CD8-positive, alpha-beta memory T cell (primary cell): Measurements from ENCODE around the gene STAC. TPM values are rescaled to one million over a fixed set of nuclear protein-coding genes. Genes with fewer than 3 reads are reported as not detected.

Experiments used
- CTCF ChIA-PET: fragments of 350-600 bp; sonication (Branson Sonifier 250); formaldehyde crosslinking; loops from one replicate; lab custom pipeline; 2021; ENCODE audit warnings: antibody characterized with exemption; lab: Charles Lee
- POLR2A ChIA-PET: fragments of 350-600 bp; sonication (Branson Sonifier 250); formaldehyde crosslinking; loops from one replicate; lab custom pipeline; 2021; ENCODE audit warnings: antibody characterized with exemption; lab: Charles Lee
- DNase-seq, 5 donors: peaks; one replicate each; pipeline versions ENCODE4 v3.0.0 to v3.0.0-alpha.2; 2020 to 2022; ENCODE audit warnings: mixed read lengths in 1 of 5
- H3K27ac ChIP-seq: one replicate; pipeline ENCODE4 v1.7.0; 2013; ENCODE audit warnings: low read depth, mild to moderate bottlenecking, low read length, moderate library complexity
- H3K27me3 ChIP-seq: 2 replicates; pipeline ENCODE4 v1.7.0; 2013; ENCODE audit warnings: low read length, mild to moderate bottlenecking; ENCODE audit not compliant: insufficient read depth, poor library complexity, severe bottlenecking
- H3K36me3 ChIP-seq: 2 replicates; pipeline ENCODE4 v1.7.0; 2013; ENCODE audit warnings: mild to moderate bottlenecking, low read length, moderate library complexity; ENCODE audit not compliant: insufficient read depth
- H3K4me1 ChIP-seq: 2 replicates; pipeline ENCODE4 v1.7.0; 2013; ENCODE audit warnings: mild to moderate bottlenecking, low read length, moderate library complexity; ENCODE audit not compliant: insufficient read depth
- H3K4me3 ChIP-seq: 2 replicates; pipeline ENCODE4 v1.7.0; 2013; ENCODE audit warnings: mild to moderate bottlenecking, low read length
- H3K9me3 ChIP-seq: 2 replicates; pipeline ENCODE4 v1.7.0; 2013; ENCODE audit warnings: mild to moderate bottlenecking, low read length
- H3K27ac Mint-ChIP-seq, 8 donors: one replicate each; pipeline ENCODE4 v1.8.0; 2020 to 2021; ENCODE audit warnings: mixed read lengths in 8 of 8, mild to moderate bottlenecking in 6 of 8, inconsistent platforms in 3 of 8, moderate library complexity in 3 of 8
- H3K27me3 Mint-ChIP-seq, 2 donors: one replicate each; pipeline ENCODE4 v1.8.0; 2020 to 2021; ENCODE audit warnings: mixed read lengths in 2 of 2, mild to moderate bottlenecking in 1 of 2, moderate library complexity in 1 of 2
- H3K36me3 Mint-ChIP-seq, 3 donors: one replicate each; pipeline ENCODE4 v1.8.0; 2020 to 2021; ENCODE audit warnings: mixed read lengths in 3 of 3, inconsistent platforms in 1 of 3, mild to moderate bottlenecking in 1 of 3
- H3K4me1 Mint-ChIP-seq, 3 donors: one replicate each; pipeline ENCODE4 v1.8.0; 2020 to 2021; ENCODE audit warnings: mixed read lengths in 3 of 3, inconsistent platforms in 1 of 3, mild to moderate bottlenecking in 1 of 3
- H3K4me3 Mint-ChIP-seq, 7 donors: one replicate each; pipeline ENCODE4 v1.8.0; 2020 to 2021; ENCODE audit warnings: mixed read lengths in 7 of 7, mild to moderate bottlenecking in 6 of 7, moderate library complexity in 4 of 7, inconsistent platforms in 2 of 7
- H3K9me3 Mint-ChIP-seq, 5 donors: one replicate each; pipeline ENCODE4 v1.8.0; 2020 to 2022; ENCODE audit warnings: mixed read lengths in 5 of 5, mild to moderate bottlenecking in 3 of 5, moderate library complexity in 2 of 5, inconsistent platforms in 1 of 5
- polyA plus RNA-seq: library from polyadenylated mRNA; unstranded; fragments of 300-500 nt; fragmentation: Illumina TruSeq; gene quantifications from one replicate; pipeline ENCODE4 v1.2.3, GENCODE V29; 2021
- total RNA-seq, 2 experiments: library from RNA; stranded (reverse); gene quantifications; one replicate each; pipeline ENCODE4 v1.2.3, GENCODE V29; 2021

The STAC gene
- total and polyA plus RNA-seq, 3 experiments from 2014 or later, result not detected

GRCh38 chr3:36399933-36400332, 19.6 kb downstream of the STAC start:
- H3K27me3 Mint-ChIP-seq, result peaks cover 0 to 3% of the 10 kb centered on the region in 2 donors
- no peak overlapping the region for H3K27ac Mint-ChIP-seq
- ChIA-PET CTCF (no interaction called here), POLR2A (no interaction called here)
- Histone ChIP-seq H3K27me3 (no peaks in the 10 kb centered on the region), H3K9me3 (no peaks in the 10 kb centered on the region), H3K4me3 (no peak overlapping the region), H3K27ac (no peak overlapping the region), H3K4me1 (no peaks in the 10 kb centered on the region), H3K36me3 (no peaks in the 10 kb centered on the region)
- no peaks in the 10 kb centered on the region for H3K4me1 Mint-ChIP-seq
- DNase-seq, result no peak
- no peak overlapping the region for H3K4me3 Mint-ChIP-seq
- H3K36me3 Mint-ChIP-seq, result no peaks in the 10 kb centered on the region
- peaks cover 0 to 2% (median 0%) of the 10 kb centered on the region in 5 donors for H3K9me3 Mint-ChIP-seq

- DNase-seq, result no peak
- H3K27me3 Mint-ChIP-seq, result peaks cover 0 to 3% of the 10 kb centered on the region in 2 donors
- H3K4me3 ChIP-seq, result no peak overlapping the region
- H3K36me3 ChIP-seq, result no peaks in the 10 kb centered on the region
- ChIA-PET POLR2A (no interaction called here), CTCF (no interaction called here)
- H3K4me1 ChIP-seq, result no peaks in the 10 kb centered on the region
- no peaks in the 10 kb centered on the region for H3K36me3 Mint-ChIP-seq
- H3K9me3 ChIP-seq, result no peaks in the 10 kb centered on the region
- peaks cover 0 to 2% (median 0%) of the 10 kb centered on the region in 5 donors for H3K9me3 Mint-ChIP-seq
- H3K27ac Mint-ChIP-seq, result no peak overlapping the region
- no peak overlapping the region for H3K4me3 Mint-ChIP-seq
- H3K4me1 Mint-ChIP-seq, result no peaks in the 10 kb centered on the region
- H3K27me3 ChIP-seq, result no peaks in the 10 kb centered on the region
- H3K27ac ChIP-seq, result no peak overlapping the region
These were observed 20.8 kb downstream of the STAC start for GRCh38 chr3:36401056-36401455.

DNA sequence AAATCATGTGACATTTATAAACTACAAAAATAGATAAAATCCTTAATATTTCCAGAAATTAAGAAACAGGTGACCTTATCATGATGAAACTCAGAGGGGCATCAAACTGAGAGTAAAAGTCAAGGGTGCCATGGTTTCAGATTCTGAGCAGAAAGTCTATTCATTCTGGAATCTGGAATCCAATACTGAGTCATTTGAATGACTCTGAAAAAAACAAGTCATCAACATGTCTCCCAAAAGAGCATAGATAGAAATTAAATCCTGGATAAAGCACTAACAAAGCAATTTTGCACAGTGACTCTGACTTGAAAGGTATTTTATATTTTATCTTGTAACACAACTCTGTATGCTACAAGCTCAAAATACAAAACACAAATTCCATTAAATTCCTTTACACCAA, 23.4 kb downstream of the STAC start:
- Histone ChIP-seq H3K27me3 (no peaks in the 10 kb centered on the region), H3K4me3 (no peak overlapping the region), H3K4me1 (no peaks in the 10 kb centered on the region), H3K27ac (no peak overlapping the region), H3K9me3 (no peaks in the 10 kb centered on the region), H3K36me3 (no peaks in the 10 kb centered on the region)
- no peak overlapping the region for H3K4me3 Mint-ChIP-seq
- no peak for DNase-seq
- H3K27ac Mint-ChIP-seq, result no peak overlapping the region
- peaks cover 0 to 3% of the 10 kb centered on the region in 2 donors for H3K27me3 Mint-ChIP-seq
- H3K4me1 Mint-ChIP-seq, result no peaks in the 10 kb centered on the region
- H3K9me3 Mint-ChIP-seq, result peaks cover 0 to 2% (median 0%) of the 10 kb centered on the region in 5 donors
- H3K36me3 Mint-ChIP-seq, result no peaks in the 10 kb centered on the region
- CTCF ChIA-PET, result no interaction called here
- POLR2A ChIA-PET, result no interaction called here

GRCh38 chr3:36405190-36405589, 24.9 kb downstream of the STAC start:
- Histone ChIP-seq H3K27ac (no peak overlapping the region), H3K27me3 (no peaks in the 10 kb centered on the region), H3K36me3 (no peaks in the 10 kb centered on the region), H3K4me3 (no peak overlapping the region), H3K9me3 (no peaks in the 10 kb centered on the region), H3K4me1 (no peaks in the 10 kb centered on the region)
- Mint-ChIP-seq H3K27me3 (no peaks in the 10 kb centered on the region), H3K9me3 (peaks cover 0 to 2% (median 0%) of the 10 kb centered on the region in 5 donors), H3K4me1 (no peaks in the 10 kb centered on the region), H3K4me3 (no peak overlapping the region), H3K27ac (no peak overlapping the region), H3K36me3 (no peaks in the 10 kb centered on the region)
- POLR2A ChIA-PET, result no interaction called here
- no peak for DNase-seq
- CTCF ChIA-PET, result no interaction called here

GRCh38 chr3:36408146-36408545, 27.8 kb downstream of the STAC start:
- H3K27me3 ChIP-seq, result no peaks in the 10 kb centered on the region
- Mint-ChIP-seq H3K36me3 (no peaks in the 10 kb centered on the region), H3K4me1 (no peaks in the 10 kb centered on the region), H3K27ac (no peak overlapping the region), H3K9me3 (no peaks in the 10 kb centered on the region), H3K4me3 (no peak overlapping the region), H3K27me3 (no peaks in the 10 kb centered on the region)
- CTCF ChIA-PET, result no interaction called here
- no peaks in the 10 kb centered on the region for H3K9me3 ChIP-seq
- H3K36me3 ChIP-seq, result no peaks in the 10 kb centered on the region
- no peak overlapping the region for H3K4me3 ChIP-seq
- H3K4me1 ChIP-seq, result no peaks in the 10 kb centered on the region
- POLR2A ChIA-PET, result no interaction called here
- no peak for DNase-seq
- H3K27ac ChIP-seq, result no peak overlapping the region

- H3K4me1 Mint-ChIP-seq, result no peaks in the 10 kb centered on the region
- POLR2A ChIA-PET, result no interaction called here
- Histone ChIP-seq H3K4me3 (no peak overlapping the region), H3K36me3 (no peaks in the 10 kb centered on the region), H3K27me3 (no peaks in the 10 kb centered on the region), H3K9me3 (no peaks in the 10 kb centered on the region), H3K4me1 (no peaks in the 10 kb centered on the region), H3K27ac (no peak overlapping the region)
- CTCF ChIA-PET, result no interaction called here
- no peak for DNase-seq
- H3K4me3 Mint-ChIP-seq, result no peak overlapping the region
- no peaks in the 10 kb centered on the region for H3K9me3 Mint-ChIP-seq
- H3K36me3 Mint-ChIP-seq, result no peaks in the 10 kb centered on the region
- no peaks in the 10 kb centered on the region for H3K27me3 Mint-ChIP-seq
- H3K27ac Mint-ChIP-seq, result no peak overlapping the region
These were observed 29.6 kb downstream of the STAC start for GRCh38 chr3:36409862-36410261.

- no peaks in the 10 kb centered on the region for H3K4me1 ChIP-seq
- Mint-ChIP-seq H3K4me1 (no peaks in the 10 kb centered on the region), H3K36me3 (no peaks in the 10 kb centered on the region), H3K27me3 (no peaks in the 10 kb centered on the region), H3K9me3 (no peaks in the 10 kb centered on the region), H3K4me3 (no peak overlapping the region), H3K27ac (no peak overlapping the region)
- H3K27ac ChIP-seq, result no peak overlapping the region
- no peak overlapping the region for H3K4me3 ChIP-seq
- POLR2A ChIA-PET, result no interaction called here
- no peaks in the 10 kb centered on the region for H3K9me3 ChIP-seq
- no peak for DNase-seq
- H3K36me3 ChIP-seq, result no peaks in the 10 kb centered on the region
- CTCF ChIA-PET, result no interaction called here
- no peaks in the 10 kb centered on the region for H3K27me3 ChIP-seq
These were observed 31.3 kb downstream of the STAC start for GRCh38 chr3:36411587-36411986.

DNA sequence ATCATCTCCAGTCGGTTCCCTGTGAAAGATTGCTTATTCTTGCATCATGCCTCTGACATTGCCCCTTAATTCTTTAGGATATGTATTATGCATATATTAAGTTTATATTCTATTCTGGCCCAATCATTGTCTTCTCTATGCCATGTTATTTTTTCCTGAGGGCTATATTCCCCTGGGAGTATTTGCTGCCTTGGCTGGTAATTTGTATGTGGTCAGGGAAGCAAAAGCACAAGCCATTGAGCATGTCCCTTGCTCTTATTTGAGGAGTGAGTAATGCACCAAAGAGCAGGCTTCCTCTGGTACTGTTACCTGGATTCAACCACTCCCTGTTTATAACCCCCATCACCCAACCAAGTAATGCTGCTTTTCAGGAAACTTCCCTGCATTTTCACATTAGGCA, 36.3 kb downstream of the STAC start:
- Mint-ChIP-seq H3K27ac (no peak overlapping the region), H3K4me1 (no peaks in the 10 kb centered on the region), H3K4me3 (no peak overlapping the region), H3K9me3 (peaks cover 0 to 2% (median 0%) of the 10 kb centered on the region in 5 donors), H3K27me3 (no peaks in the 10 kb centered on the region), H3K36me3 (no peaks in the 10 kb centered on the region)
- Histone ChIP-seq H3K9me3 (no peaks in the 10 kb centered on the region), H3K36me3 (no peaks in the 10 kb centered on the region), H3K27me3 (no peaks in the 10 kb centered on the region), H3K4me3 (no peak overlapping the region), H3K4me1 (no peaks in the 10 kb centered on the region), H3K27ac (no peak overlapping the region)
- POLR2A ChIA-PET, result no interaction called here
- DNase-seq, result no peak
- CTCF ChIA-PET, result no interaction called here

- H3K36me3 Mint-ChIP-seq, result no peaks in the 10 kb centered on the region
- no peaks in the 10 kb centered on the region for H3K27me3 Mint-ChIP-seq
- no peaks in the 10 kb centered on the region for H3K27me3 ChIP-seq
- H3K4me1 Mint-ChIP-seq, result no peaks in the 10 kb centered on the region
- H3K4me3 Mint-ChIP-seq, result no peak overlapping the region
- no peak overlapping the region for H3K27ac ChIP-seq
- H3K4me1 ChIP-seq, result no peaks in the 10 kb centered on the region
- H3K9me3 Mint-ChIP-seq, result peaks cover 0 to 2% (median 0%) of the 10 kb centered on the region in 5 donors
- no peaks in the 10 kb centered on the region for H3K9me3 ChIP-seq
- H3K36me3 ChIP-seq, result no peaks in the 10 kb centered on the region
- ChIA-PET CTCF (no interaction called here), POLR2A (no interaction called here)
- DNase-seq, result no peak
- H3K4me3 ChIP-seq, result no peak overlapping the region
- no peak overlapping the region for H3K27ac Mint-ChIP-seq
These were observed 36.9 kb downstream of the STAC start for GRCh38 chr3:36417237-36417636.
